Upper lobe of left lung (tissue), 6 donors: Measurements from ENCODE around the gene KDM2A. TPM values are rescaled to one million over a fixed set of nuclear protein-coding genes. Genes with fewer than 3 reads are reported as not detected.

ENCODE experiments used
- ATAC-seq, 2 donors: fragments of 200-7000 bp; cut with Tn5 transposase; one replicate each; pipeline ENCODE4 v1.9.1; 2022; ENCODE audit warnings: mild to moderate bottlenecking in 2 of 2, moderate library complexity in 2 of 2; ENCODE audit not compliant: low FRiP score in 2 of 2
- DNase-seq, 2 donors: peaks; one replicate each; pipeline ENCODE4 v3.0.0-alpha.2; 2019 to 2020
- H3K27ac ChIP-seq, 4 donors: fragments of 200-600 bp; sonication (generic); one replicate each; pipeline ENCODE4 v1.5.1; 2016 to 2019
- H3K27me3 ChIP-seq, 4 donors: fragments of 200-600 bp; sonication (generic); one replicate each; pipeline ENCODE4 v1.5.1; 2017 to 2019
- H3K36me3 ChIP-seq, 4 donors: fragments of 200-600 bp; sonication (generic); one replicate each; pipeline ENCODE4 v1.5.1; 2016 to 2019
- H3K4me1 ChIP-seq, 4 donors: fragments of 200-600 bp; sonication (generic); one replicate each; pipeline ENCODE4 v1.5.1; 2018 to 2019
- H3K4me3 ChIP-seq, 4 donors: fragments of 200-600 bp; sonication (generic); one replicate each; pipeline ENCODE4 v1.5.1; 2017 to 2019; ENCODE audit warnings: mild to moderate bottlenecking in 2 of 4, moderate library complexity in 1 of 4
- H3K9me3 ChIP-seq, 4 donors: fragments of 200-600 bp; sonication (generic); one replicate each; pipeline ENCODE4 v1.5.1; 2018 to 2019
- CTCF ChIP-seq, 6 experiments: fragments of 450-650 bp in 4 of 6; fragments of 200-600 bp in 2 of 6; sonication (generic) in 2 of 6; IDR thresholded peaks; one replicate each; pipeline ENCODE4 v1.5.1; 2016 to 2019; ENCODE audit warnings: antibody characterized with exemption in 6 of 6
- EP300 ChIP-seq, 4 donors: sonication (generic); formaldehyde crosslinking; IDR thresholded peaks; one replicate each; pipeline ENCODE4 v1.5.1; 2017; ENCODE audit warnings: antibody characterized with exemption in 4 of 4, control low read depth in 2 of 4
- POLR2A ChIP-seq, 4 donors: fragments of 450-650 bp; IDR thresholded peaks; one replicate each; pipeline ENCODE4 v1.5.1; 2016 to 2017; ENCODE audit warnings: antibody characterized with exemption in 4 of 4, mild to moderate bottlenecking in 2 of 4
- POLR2AphosphoS5 ChIP-seq, 2 donors: sonication (generic); formaldehyde crosslinking; IDR thresholded peaks; one replicate each; pipeline ENCODE4 v1.5.1; 2017; ENCODE audit warnings: antibody characterized with exemption in 2 of 2
- WGBS, 2 donors: methylation state at CpG; one replicate each; pipeline ENCODE4 v1.1.5; 2017 to 2018; 5-methylcytosine and 5-hydroxymethylcytosine counted together
- total RNA-seq, 6 donors: library from RNA; depleted of rRNA in 4 of 6; stranded (reverse); fragments of >200 nt in 4 of 6; gene quantifications; one replicate each; pipeline versions ENCODE4 v1.1.0 to v1.2.1, GENCODE V29; 2016 to 2021
- donor health status: DM: no; HTN: no; CAD: no; lungs with moderate emphysema.
- donor health status: DM: no; HTN: yes; CAD: no; lungs with severe emphysema.

KDM2A gene
- total RNA-seq, 6 donors from 2014 or later, result 63.1 to 229 (median 74.0) TPM

DNA sequence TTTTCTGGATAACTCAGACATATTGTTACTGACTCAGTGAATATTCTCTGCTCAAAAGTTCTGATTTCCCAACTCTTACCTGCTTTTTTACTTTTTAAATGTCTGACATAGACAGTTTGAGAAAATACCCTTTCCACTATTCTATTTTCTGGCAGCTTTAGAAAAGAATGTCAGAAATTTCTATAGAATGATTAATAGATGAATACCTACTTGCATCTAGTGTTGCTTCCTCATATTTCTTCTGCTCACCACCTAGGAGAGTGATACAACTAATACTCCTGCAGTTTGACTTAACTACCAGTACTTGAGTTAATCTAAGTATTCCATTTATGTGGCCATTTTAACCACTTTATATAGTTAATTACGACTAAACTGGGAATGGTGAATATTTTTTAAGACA, 55.2 kb downstream of the KDM2A start:
- Histone ChIP-seq H3K27me3 (no peaks in the 10 kb centered on the region), H3K4me3 (no peak overlapping the region), H3K4me1 (peaks cover 3 to 18% (median 7%) of the 10 kb centered on the region in 4 donors), H3K27ac (no peak overlapping the region), H3K9me3 (no peaks in the 10 kb centered on the region), H3K36me3 (peaks cover 0 to 5% (median 0%) of the 10 kb centered on the region in 4 donors)
- WGBS, 2 donors, result 76 to 80% methylated on average over 1 of the region's 1 CpG
- ATAC-seq (no peak), DNase-seq (no peak)
- TF ChIP-seq POLR2A (IDR thresholded peaks at IDR 0.05) (no peak), CTCF (IDR thresholded peaks at IDR 0.05) (no peak), POLR2AphosphoS5 (IDR thresholded peaks at IDR 0.05) (no peak), EP300 (IDR thresholded peaks at IDR 0.05) (no peak)

DNA sequence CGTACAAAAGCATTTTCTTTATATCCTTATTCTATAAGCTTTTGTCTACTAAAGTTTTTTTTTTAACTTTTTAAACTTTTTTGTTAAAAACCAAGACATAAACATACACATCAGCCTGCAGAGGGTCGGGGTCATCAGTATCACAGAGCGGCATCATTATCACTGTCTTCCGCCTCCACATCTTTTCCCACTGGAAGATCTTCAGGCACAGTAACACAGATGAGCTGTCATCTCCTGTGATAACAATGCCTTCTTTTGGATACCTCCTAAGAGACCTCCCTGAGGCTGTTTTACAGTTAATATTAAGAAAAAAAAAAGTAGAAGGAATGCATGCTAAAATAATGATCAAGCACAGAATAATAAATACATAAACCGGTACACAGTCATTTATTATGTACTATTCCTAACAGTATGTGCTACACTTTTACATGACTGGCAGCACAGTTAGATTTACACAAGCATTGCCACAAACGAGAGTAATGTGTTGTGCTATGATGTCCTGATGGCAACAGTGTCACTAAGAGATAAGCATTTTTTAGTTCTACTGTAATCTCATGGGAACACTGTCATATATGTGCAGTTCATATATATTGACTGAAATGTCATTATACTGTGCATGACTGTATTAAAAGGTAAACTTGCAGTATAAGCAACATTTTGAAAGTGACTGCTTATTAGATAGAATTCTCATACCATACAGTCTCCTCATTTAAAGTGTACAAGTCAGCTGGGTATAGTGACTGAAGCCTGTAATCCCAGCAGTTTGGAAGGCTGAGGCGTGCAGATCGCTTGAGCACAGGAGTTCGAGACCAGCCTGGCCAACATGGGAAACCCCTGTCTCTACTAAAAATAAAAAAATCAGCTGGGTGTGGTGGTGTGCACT, 58.6 kb downstream of the KDM2A start:
- no peaks in the 10 kb centered on the region for H3K9me3 ChIP-seq
- no peak for TF ChIP-seq EP300 (IDR thresholded peaks at IDR 0.05)
- no peak for TF ChIP-seq CTCF (IDR thresholded peaks at IDR 0.05)
- TF ChIP-seq POLR2A (IDR thresholded peaks at IDR 0.05), result no peak
- no peak for TF ChIP-seq POLR2AphosphoS5 (IDR thresholded peaks at IDR 0.05)
- H3K36me3 ChIP-seq, result peaks cover 5 to 31% (median 20%) of the 10 kb centered on the region in 4 donors
- no peak overlapping the region for H3K4me3 ChIP-seq
- peaks cover 0 to 18% (median 4%) of the 10 kb centered on the region in 4 donors for H3K4me1 ChIP-seq
- WGBS, 2 donors, result 89 to 91% methylated on average over 9 of the region's 9 CpGs
- no peaks in the 10 kb centered on the region for H3K27me3 ChIP-seq
- H3K27ac ChIP-seq, result no peak overlapping the region
- DNase-seq (no peak), ATAC-seq (no peak)

DNA sequence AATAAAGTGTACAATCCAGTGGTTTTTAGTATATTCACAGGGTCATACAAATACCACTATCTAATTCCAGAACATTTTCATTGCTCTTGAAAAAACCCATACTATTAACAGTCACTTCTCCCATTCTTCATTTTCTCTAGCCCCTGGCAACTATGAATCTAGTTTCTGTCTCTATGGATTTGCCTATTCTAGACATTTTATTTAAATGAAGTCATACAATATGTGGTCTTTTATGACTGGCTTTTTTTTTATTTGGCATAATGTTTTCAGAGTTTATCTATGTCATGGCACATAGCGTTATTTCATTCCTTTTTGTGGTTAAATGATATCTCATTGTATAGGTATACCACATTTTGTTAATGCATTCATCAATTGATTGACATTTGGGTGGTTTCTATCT, 59.4 kb downstream of the KDM2A start:
- no peak overlapping the region for H3K27ac ChIP-seq
- H3K36me3 ChIP-seq, result peaks cover 8 to 38% (median 28%) of the 10 kb centered on the region in 4 donors
- no peak overlapping the region for H3K4me3 ChIP-seq
- H3K9me3 ChIP-seq, result no peaks in the 10 kb centered on the region
- TF ChIP-seq POLR2A (IDR thresholded peaks at IDR 0.05), result no peak
- no peak for TF ChIP-seq EP300 (IDR thresholded peaks at IDR 0.05)
- TF ChIP-seq CTCF (IDR thresholded peaks at IDR 0.05), result no peak
- TF ChIP-seq POLR2AphosphoS5 (IDR thresholded peaks at IDR 0.05), result no peak
- no peaks in the 10 kb centered on the region for H3K27me3 ChIP-seq
- peaks cover 0 to 18% (median 4%) of the 10 kb centered on the region in 4 donors for H3K4me1 ChIP-seq
- WGBS, 2 donors, result 92 to 97% methylated on average over 1 of the region's 1 CpG
- DNase-seq (no peak), ATAC-seq (no peak)

DNA sequence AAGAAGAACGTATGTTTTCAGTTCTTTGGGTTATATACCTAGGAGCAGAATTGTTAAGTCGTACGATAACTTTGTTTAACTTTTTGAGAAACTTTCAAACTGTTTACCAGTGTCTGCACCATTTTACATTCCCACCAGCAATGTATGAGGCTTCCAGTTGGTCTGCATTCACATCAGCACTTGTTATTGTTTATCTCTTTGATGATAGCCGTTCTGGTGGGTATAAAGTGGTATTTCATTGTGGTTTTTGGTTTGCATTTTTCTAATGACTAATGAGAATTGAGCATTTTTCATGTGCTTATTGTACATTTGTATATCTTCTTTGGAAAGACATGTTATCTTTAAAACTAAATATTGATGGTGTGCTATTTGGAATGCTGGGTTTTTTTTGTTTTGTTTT, 59.8 kb downstream of the KDM2A start:
- Histone ChIP-seq H3K27me3 (no peaks in the 10 kb centered on the region), H3K27ac (no peak overlapping the region), H3K4me1 (peaks cover 0 to 13% (median 4%) of the 10 kb centered on the region in 4 donors), H3K4me3 (no peak overlapping the region), H3K36me3 (peaks cover 8 to 43% (median 31%) of the 10 kb centered on the region in 4 donors), H3K9me3 (no peaks in the 10 kb centered on the region)
- WGBS, 2 donors, result 69 to 71% methylated on average over 4 of the region's 4 CpGs
- no peak for DNase-seq
- TF ChIP-seq CTCF (IDR thresholded peaks at IDR 0.05), result no peak
- TF ChIP-seq POLR2AphosphoS5 (IDR thresholded peaks at IDR 0.05), result no peak
- TF ChIP-seq EP300 (IDR thresholded peaks at IDR 0.05), result no peak
- no peak for TF ChIP-seq POLR2A (IDR thresholded peaks at IDR 0.05)
- no peak for ATAC-seq
